GM12878 (cell line): ENCODE data around the gene TIA1. TPM values are rescaled to one million over a fixed set of nuclear protein-coding genes. Genes with fewer than 3 reads are reported as not detected.

Source experiments
- microRNA counts: library from miRNA; unstranded; fragments of <30 nt; microRNA quantifications from one replicate; lab custom pipeline; 2016
- microRNA-seq: library from miRNA; unstranded; fragments of <30 nt; microRNA quantifications from one replicate; pipeline ENCODE4, GENCODE V29; 2018
- polyA plus RNA-seq, 11 experiments: library from polyadenylated mRNA; depleted of rRNA in 4 of 11; unstranded in 6 of 11; stranded (reverse) in 5 of 11; fragments of >200 nt; fragmentation: Nextera tagmentation in 4 of 11; fragmentation: Illumina TruSeq in 1 of 11; extraction: Ambion mirVana in 4 of 11; extraction: Trizol in 1 of 11; gene quantifications; 1 replicate in 1 of 11; 2 replicates in 10 of 11; pipeline versions ENCODE4 v1.2.1 to v1.2.3, GENCODE V29; 2011 to 2016; ENCODE audit warnings: inconsistent platforms in 2 of 11, missing spikeins in 2 of 11, low read depth in 1 of 11
- small RNA-seq: library from RNA; depleted of rRNA; stranded (forward); fragments of <200 nt; gene quantifications from one replicate; pipeline ENCODE3, GENCODE V24; 2014
- total RNA-seq, 4 experiments: library from RNA; depleted of rRNA in 3 of 4; stranded (reverse); fragments of >200 nt in 3 of 4; fragmentation: Illumina TruSeq in 1 of 4; extraction: Trizol in 1 of 4; gene quantifications; 2 replicates each; pipeline versions ENCODE4 v1.2.1 to v1.2.3, GENCODE V29; 2013 to 2021

Gene TIA1
- total and polyA plus RNA-seq, 10 of the 15 experiments (the other 5 are each of a cell fraction or from before 2014, with no cell fraction given), result 21.5 to 155 (median 67.0) TPM

MicroRNA genes within 50 kb of the gene (microRNA counts, 767-probe panel; counts per million panel counts)
- microRNA hsa-miR-1285-3p (lab: Ali Mortazavi, UCI), result 55.3 counts per million

Small RNA genes within 50 kb of the gene (microRNA-seq; reads per million reads assigned to microRNA genes)
- not detected for gene MIR1285-2

Small RNA genes within 50 kb of the gene (small RNA-seq; reads per million reads assigned to genes)
- gene AC016700.2 (not detected), gene MIR1285-2 (not detected)

Other genes with a start within 250 kb of the TIA1 start
- 64.0 and 84.2 TPM in 2 replicates for gene PCBP1, start 161.2 kb downstream of the TIA1 start, total RNA-seq (2014; rRNA removed)
- gene PCBP1, start 161.2 kb downstream of the TIA1 start, total RNA-seq (2014; rRNA removed; fragmentation: Illumina TruSeq; extraction: Trizol), result 45.5 and 47.3 TPM in 2 replicates
- 494 and 497 TPM in 2 replicates for gene PCBP1, start 161.2 kb downstream of the TIA1 start, total RNA-seq (2021)
- gene PCBP1, start 161.2 kb downstream of the TIA1 start, polyA plus RNA-seq (2011; rRNA removed), result 83.5 and 121 TPM in 2 replicates
- 304 and 338 TPM in 2 replicates for gene PCBP1, start 161.2 kb downstream of the TIA1 start, polyA plus RNA-seq (2014; fragmentation: Illumina TruSeq; extraction: Trizol)
- 10 to 100 TPM; 24.4 to 28.9 TPM for gene PCBP1, start 161.2 kb downstream of the TIA1 start, polyA plus RNA-seq (2014; fragmentation: Nextera tagmentation; extraction: Ambion mirVana)
- 221 and 272 TPM in 2 replicates for gene PCBP1, start 161.2 kb downstream of the TIA1 start, polyA plus RNA-seq (2014; rRNA removed)
- gene PCBP1, start 161.2 kb downstream of the TIA1 start, polyA plus RNA-seq (2016; fragmentation: Nextera tagmentation; extraction: Ambion mirVana), result 100 to 1,000 TPM; 138 to 259 TPM
- gene C2orf42, start 57.6 kb downstream of the TIA1 start, total RNA-seq (2014; rRNA removed), result 14.2 and 16.9 TPM in 2 replicates
- 11.4 and 12.0 TPM in 2 replicates for gene C2orf42, start 57.6 kb downstream of the TIA1 start, total RNA-seq (2014; rRNA removed; fragmentation: Illumina TruSeq; extraction: Trizol)
- 13.0 and 16.6 TPM in 2 replicates for gene C2orf42, start 57.6 kb downstream of the TIA1 start, total RNA-seq (2021)
- 10.0 and 11.1 TPM in 2 replicates for gene C2orf42, start 57.6 kb downstream of the TIA1 start, polyA plus RNA-seq (2011; rRNA removed)
- gene C2orf42, start 57.6 kb downstream of the TIA1 start, polyA plus RNA-seq (2014; fragmentation: Illumina TruSeq; extraction: Trizol), result 11.6 and 13.4 TPM in 2 replicates
- gene C2orf42, start 57.6 kb downstream of the TIA1 start, polyA plus RNA-seq (2014; fragmentation: Nextera tagmentation; extraction: Ambion mirVana), result 1 to 10 TPM; 5.5 to 7.3 TPM
- gene C2orf42, start 57.6 kb downstream of the TIA1 start, polyA plus RNA-seq (2014; rRNA removed), result 10.3 and 13.2 TPM in 2 replicates
- 10 to 100 TPM; 17.3 to 19.8 TPM for gene C2orf42, start 57.6 kb downstream of the TIA1 start, polyA plus RNA-seq (2016; fragmentation: Nextera tagmentation; extraction: Ambion mirVana)
- gene PCYOX1, start 9.5 kb upstream of the TIA1 start, total RNA-seq (2014; rRNA removed), result 4.1 and 4.4 TPM in 2 replicates
- gene PCYOX1, start 9.5 kb upstream of the TIA1 start, total RNA-seq (2014; rRNA removed; fragmentation: Illumina TruSeq; extraction: Trizol), result 3.5 and 3.7 TPM in 2 replicates
- 5.6 and 5.9 TPM in 2 replicates for gene PCYOX1, start 9.5 kb upstream of the TIA1 start, total RNA-seq (2021)
- gene PCYOX1, start 9.5 kb upstream of the TIA1 start, polyA plus RNA-seq (2011; rRNA removed), result 5.1 and 5.5 TPM in 2 replicates
- 5.3 TPM in 2 replicates for gene PCYOX1, start 9.5 kb upstream of the TIA1 start, polyA plus RNA-seq (2014; fragmentation: Illumina TruSeq; extraction: Trizol)
- 1 to 10 TPM; 1.8 to 2.0 TPM for gene PCYOX1, start 9.5 kb upstream of the TIA1 start, polyA plus RNA-seq (2014; fragmentation: Nextera tagmentation; extraction: Ambion mirVana)
- 2.8 and 3.1 TPM in 2 replicates for gene PCYOX1, start 9.5 kb upstream of the TIA1 start, polyA plus RNA-seq (2014; rRNA removed)
- gene PCYOX1, start 9.5 kb upstream of the TIA1 start, polyA plus RNA-seq (2016; fragmentation: Nextera tagmentation; extraction: Ambion mirVana), result 1 to 10 TPM; 5.7 to 5.9 TPM
- gene SNRPG, start 45.1 kb upstream of the TIA1 start, total RNA-seq (2014; rRNA removed), result 260 and 377 TPM in 2 replicates
- gene SNRPG, start 45.1 kb upstream of the TIA1 start, total RNA-seq (2014; rRNA removed; fragmentation: Illumina TruSeq; extraction: Trizol), result 341 and 344 TPM in 2 replicates
- gene SNRPG, start 45.1 kb upstream of the TIA1 start, total RNA-seq (2021), result 292 and 308 TPM in 2 replicates
- gene SNRPG, start 45.1 kb upstream of the TIA1 start, polyA plus RNA-seq (2011; rRNA removed), result 340 and 642 TPM in 2 replicates
- 419 and 429 TPM in 2 replicates for gene SNRPG, start 45.1 kb upstream of the TIA1 start, polyA plus RNA-seq (2014; fragmentation: Illumina TruSeq; extraction: Trizol)
- 1,000 to 10,000 TPM; 1,365 to 1,464 TPM for gene SNRPG, start 45.1 kb upstream of the TIA1 start, polyA plus RNA-seq (2014; fragmentation: Nextera tagmentation; extraction: Ambion mirVana)
- 572 and 773 TPM in 2 replicates for gene SNRPG, start 45.1 kb upstream of the TIA1 start, polyA plus RNA-seq (2014; rRNA removed)
- gene SNRPG, start 45.1 kb upstream of the TIA1 start, polyA plus RNA-seq (2016; fragmentation: Nextera tagmentation; extraction: Ambion mirVana), result 1,000 to 10,000 TPM; 1,122 to 1,145 TPM
- 69.3 and 80.0 TPM in 2 replicates for gene FAM136A, start 53.4 kb upstream of the TIA1 start, total RNA-seq (2014; rRNA removed)
- 82.2 and 91.8 TPM in 2 replicates for gene FAM136A, start 53.4 kb upstream of the TIA1 start, total RNA-seq (2014; rRNA removed; fragmentation: Illumina TruSeq; extraction: Trizol)
- 75.9 and 81.8 TPM in 2 replicates for gene FAM136A, start 53.4 kb upstream of the TIA1 start, total RNA-seq (2021)
- 89.7 and 108 TPM in 2 replicates for gene FAM136A, start 53.4 kb upstream of the TIA1 start, polyA plus RNA-seq (2011; rRNA removed)
- gene FAM136A, start 53.4 kb upstream of the TIA1 start, polyA plus RNA-seq (2014; fragmentation: Illumina TruSeq; extraction: Trizol), result 109 and 125 TPM in 2 replicates
- gene FAM136A, start 53.4 kb upstream of the TIA1 start, polyA plus RNA-seq (2014; fragmentation: Nextera tagmentation; extraction: Ambion mirVana), result 100 to 1,000 TPM; 128 to 134 TPM
- 93.7 and 106 TPM in 2 replicates for gene FAM136A, start 53.4 kb upstream of the TIA1 start, polyA plus RNA-seq (2014; rRNA removed)
- gene FAM136A, start 53.4 kb upstream of the TIA1 start, polyA plus RNA-seq (2016; fragmentation: Nextera tagmentation; extraction: Ambion mirVana), result 100 to 1,000 TPM; 164 to 173 TPM